NCI-H128 (cell line): ENCODE measurements around the gene ADAMTSL3.

Experiments used
- DNase-seq: peaks from one replicate; lab custom pipeline; 2025; ENCODE audit not compliant: unreplicated experiment; lab: John Stamatoyannopoulos, UW

ADAMTSL3 gene, protein sequence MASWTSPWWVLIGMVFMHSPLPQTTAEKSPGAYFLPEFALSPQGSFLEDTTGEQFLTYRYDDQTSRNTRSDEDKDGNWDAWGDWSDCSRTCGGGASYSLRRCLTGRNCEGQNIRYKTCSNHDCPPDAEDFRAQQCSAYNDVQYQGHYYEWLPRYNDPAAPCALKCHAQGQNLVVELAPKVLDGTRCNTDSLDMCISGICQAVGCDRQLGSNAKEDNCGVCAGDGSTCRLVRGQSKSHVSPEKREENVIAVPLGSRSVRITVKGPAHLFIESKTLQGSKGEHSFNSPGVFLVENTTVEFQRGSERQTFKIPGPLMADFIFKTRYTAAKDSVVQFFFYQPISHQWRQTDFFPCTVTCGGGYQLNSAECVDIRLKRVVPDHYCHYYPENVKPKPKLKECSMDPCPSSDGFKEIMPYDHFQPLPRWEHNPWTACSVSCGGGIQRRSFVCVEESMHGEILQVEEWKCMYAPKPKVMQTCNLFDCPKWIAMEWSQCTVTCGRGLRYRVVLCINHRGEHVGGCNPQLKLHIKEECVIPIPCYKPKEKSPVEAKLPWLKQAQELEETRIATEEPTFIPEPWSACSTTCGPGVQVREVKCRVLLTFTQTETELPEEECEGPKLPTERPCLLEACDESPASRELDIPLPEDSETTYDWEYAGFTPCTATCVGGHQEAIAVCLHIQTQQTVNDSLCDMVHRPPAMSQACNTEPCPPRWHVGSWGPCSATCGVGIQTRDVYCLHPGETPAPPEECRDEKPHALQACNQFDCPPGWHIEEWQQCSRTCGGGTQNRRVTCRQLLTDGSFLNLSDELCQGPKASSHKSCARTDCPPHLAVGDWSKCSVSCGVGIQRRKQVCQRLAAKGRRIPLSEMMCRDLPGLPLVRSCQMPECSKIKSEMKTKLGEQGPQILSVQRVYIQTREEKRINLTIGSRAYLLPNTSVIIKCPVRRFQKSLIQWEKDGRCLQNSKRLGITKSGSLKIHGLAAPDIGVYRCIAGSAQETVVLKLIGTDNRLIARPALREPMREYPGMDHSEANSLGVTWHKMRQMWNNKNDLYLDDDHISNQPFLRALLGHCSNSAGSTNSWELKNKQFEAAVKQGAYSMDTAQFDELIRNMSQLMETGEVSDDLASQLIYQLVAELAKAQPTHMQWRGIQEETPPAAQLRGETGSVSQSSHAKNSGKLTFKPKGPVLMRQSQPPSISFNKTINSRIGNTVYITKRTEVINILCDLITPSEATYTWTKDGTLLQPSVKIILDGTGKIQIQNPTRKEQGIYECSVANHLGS (N-terminal part only)

GRCh38 chr15:83653639-83654378, at the start of gene ADAMTSL3:
TSS of gene ADAMTSL3 (plus strand) at chr15:83654123. CDS start at chr15:83655762, 1,639 bp downstream.
- DNase-seq = no peak

DNA sequence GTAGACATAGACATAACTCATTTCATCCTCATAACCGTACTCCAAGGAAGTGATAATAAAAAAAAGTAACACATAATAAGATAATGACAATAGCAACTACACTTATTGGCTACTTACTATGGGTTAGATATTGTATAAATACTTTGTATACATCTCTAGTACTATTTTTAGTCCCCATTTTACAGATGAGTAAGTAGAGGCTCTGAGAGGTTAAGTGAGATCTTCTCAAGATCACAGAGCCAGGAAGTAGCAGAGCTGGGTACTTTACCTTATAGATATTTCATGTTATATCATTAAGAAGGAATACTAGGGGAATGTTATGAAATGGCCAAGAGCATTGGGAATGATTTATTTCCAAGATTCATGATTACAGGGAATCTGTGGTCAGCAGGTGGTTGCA, 49.4 kb upstream of the ADAMTSL3 start:
- DNase-seq = no peak

DNA sequence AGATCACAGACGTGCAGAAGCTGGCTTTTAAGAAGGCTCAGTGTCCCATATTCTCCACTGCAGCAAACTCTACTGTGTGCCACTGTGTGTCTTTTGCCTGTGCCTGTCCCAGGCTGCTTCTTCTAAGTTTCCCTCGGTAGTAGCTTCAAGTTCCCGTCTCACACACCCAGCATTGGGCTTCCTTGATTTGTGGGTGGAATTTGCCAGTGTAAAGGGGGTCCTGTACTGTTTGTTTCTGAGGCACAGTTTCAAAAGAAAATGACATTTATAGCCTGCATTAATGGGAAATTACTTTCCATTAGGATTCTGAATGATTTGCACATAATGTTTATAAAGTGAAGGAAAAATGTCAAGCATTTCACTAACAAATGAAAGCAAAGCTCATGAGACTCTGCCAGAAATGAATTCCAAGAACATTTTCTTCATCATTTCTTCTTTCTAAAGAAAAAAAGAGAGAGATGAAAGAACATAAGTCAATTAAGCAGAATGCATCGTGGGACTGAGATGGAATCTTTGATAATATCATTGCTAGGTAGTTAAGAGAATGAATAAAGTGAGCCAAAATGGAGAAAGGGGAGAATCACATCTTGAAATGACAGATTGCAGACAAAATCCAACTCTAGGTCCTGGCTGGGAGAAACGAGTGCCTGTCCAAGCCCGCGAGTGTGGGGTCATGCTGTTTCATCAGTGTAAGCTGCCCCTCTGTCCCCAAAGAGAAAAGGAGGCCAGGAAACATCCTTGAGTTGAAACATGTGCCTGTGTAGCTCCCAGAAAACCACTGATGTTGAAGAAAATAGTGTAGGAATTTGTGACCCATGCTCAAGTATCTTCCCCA, 48.6 kb upstream of the ADAMTSL3 start:
- DNase-seq = no peak

GRCh38 chr15:83610132-83610531, 43.8 kb upstream of the ADAMTSL3 start:
- no peak for DNase-seq

DNA sequence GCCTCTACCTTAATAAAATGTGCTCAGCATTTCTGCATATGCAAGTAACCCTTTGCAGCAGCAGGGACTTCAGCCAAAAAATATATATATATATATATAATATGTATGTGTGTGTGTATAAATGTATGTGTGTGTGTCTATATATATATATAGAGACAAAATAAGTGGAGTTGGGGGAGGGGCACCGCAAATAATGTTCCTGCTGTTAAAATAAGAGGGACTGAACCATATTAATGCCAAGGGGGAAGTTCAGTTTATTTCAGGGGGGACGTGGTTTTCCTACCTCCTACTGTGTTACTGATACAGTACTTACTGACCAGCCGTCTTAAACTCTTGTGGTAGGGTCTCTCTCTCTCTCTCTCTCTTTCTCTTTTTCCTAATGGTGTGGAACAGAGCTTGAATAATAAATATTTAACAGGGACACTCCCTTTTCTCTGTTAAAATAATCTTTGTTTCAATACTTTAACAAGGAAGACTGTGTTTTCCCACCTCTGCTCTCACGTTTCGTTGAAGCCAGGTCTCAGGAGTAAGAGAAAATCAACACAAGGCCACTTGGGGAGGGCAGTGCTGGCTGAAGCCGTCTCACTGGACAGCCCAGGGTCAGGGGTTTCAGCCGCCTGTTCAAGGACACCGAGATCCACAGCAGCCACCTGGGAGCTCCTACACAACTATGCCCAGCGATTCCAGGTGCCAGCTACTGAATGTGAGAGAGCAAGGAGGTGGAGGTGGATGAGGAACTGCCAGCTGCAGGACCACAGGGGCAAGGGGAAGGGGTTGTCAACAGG, 42.8 kb upstream of the ADAMTSL3 start:
- no peak for DNase-seq

GRCh38 chr15:83612226-83612625, 41.7 kb upstream of the ADAMTSL3 start:
- no peak for DNase-seq

DNA sequence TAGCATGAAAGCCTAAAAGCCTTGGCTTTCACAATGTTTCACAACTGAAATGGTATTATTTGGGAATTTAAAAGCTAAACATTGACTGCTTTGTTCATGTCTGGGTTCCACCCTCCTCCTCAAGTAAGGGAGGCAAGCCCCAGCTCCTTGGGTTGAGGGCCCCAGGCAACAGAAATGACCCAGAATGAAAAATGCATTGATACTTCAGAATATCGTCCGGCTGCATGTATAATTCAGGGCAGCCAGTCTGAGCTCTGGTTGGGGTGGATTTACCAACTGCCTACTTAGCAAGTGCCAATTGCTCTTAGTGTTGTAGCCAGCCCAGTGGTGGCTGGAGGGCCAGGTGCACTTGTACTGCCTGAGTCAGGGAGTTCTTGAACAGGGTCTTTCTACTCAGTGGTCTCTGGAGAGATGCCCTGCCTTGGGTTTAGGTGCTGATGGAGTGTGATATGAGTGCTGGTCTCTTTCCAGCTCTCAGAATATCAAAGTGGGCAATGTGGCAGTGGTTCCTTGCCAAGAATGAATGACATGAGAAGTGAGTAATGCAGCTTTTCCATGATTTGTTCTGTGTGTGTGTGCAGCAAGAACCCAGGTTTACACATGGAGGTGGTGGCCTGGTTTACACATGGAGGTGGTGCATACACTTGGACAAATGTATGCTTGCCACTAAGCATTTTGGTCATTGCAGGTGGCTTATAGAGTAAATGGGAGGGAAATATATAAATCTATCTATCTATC, 40.9 kb upstream of the ADAMTSL3 start:
- no peak for DNase-seq

DNA sequence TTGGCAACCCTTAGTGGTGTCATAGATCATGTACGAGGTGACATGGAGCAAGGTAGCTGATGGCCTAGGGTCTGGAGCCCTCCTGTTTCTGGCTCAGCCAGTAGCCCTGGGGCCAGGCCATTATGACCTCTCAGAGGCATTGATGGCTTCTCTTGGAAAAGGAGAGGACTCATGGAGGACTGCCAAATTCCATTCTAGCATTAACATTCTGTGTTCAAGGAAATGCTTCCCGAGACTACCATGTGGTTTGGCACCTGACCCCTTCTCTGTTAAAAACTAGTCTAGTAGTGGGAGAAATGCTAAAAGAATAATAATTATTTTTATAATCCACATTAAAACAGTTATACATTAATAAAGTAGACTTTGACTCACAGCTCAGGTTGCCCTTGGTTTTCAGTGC, 40.2 kb upstream of the ADAMTSL3 start:
- no peak for DNase-seq

- no peak for DNase-seq
Observed at GRCh38 chr15:83616840-83617239, 37.1 kb upstream of the ADAMTSL3 start.

DNA sequence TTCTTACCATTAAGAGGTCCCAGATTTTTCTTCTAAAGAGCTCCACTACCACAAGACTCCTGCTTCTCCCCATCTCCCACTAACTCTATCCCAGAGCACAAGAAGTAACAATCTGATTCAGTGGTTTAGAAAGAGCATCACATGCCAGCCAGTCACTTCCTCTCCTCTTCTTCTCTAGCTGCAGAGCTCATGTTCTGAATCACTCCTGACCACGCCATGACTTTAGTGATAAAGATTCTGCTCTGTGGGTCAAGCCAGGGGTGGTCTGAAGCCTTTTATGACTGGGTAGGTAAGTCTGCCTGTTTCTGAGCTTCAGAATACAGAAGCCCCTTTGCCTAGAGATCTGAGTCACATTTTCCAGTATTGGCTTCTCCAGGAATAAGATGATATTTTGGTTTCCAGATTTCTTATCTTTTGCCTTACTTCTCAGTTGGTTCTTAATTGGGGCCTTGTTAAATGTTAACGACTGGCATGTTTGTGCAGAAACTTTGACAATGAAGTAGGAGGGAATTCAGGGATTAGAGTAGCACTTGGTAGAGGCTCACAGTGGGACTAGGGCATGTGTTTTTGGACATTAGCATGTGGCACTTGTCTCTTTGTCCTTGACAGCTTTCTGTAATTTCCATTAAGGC, 27.6 kb upstream of the ADAMTSL3 start:
- DNase-seq = no peak

- DNase-seq = no peak
Observed at GRCh38 chr15:83631534-83631933, 22.4 kb upstream of the ADAMTSL3 start.

DNA sequence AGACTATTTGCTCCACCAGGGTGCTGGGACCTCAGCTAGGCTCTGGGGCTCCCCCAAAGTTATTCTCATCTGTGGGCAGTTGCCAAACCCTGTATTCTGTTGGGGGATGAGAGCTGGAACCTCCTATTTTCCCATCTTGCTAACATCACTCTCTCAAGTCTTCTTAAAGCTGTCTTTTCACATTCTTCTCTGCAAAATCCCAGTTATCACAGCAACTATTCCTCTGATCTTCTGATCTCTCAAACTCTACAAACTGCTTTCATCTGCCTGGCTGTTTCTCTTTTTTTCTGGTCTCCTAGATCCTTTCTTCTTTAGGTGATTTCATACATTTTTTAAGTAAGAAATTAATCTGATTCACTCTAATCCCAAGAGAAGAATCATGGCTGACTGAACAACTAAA, 10.7 kb upstream of the ADAMTSL3 start:
- DNase-seq = no peak

GRCh38 chr15:83644439-83644838, 9.5 kb upstream of the ADAMTSL3 start:
- DNase-seq = no peak

- no peak for DNase-seq
Observed at GRCh38 chr15:83650831-83651230, 3.1 kb upstream of the ADAMTSL3 start.

DNA sequence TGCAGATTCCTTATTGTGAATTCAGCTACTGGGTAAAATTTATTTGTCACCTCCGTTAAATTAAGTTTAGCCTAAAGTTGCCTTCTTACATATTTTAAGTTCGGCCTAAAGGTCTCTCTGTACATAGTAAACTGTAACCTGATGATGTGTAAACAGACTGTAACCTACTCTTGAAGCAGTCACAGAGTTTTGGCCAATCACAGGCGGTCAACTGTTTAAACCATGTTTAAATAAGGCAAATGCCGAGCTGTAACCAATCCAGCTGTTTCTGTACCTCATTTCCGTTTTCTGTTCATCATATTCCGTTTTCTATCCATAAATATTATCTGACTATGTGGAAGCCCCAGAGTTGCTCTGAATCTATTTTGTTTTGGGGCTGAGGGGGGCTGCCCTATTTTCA, 2.4 kb upstream of the ADAMTSL3 start:
- no peak for DNase-seq

GRCh38 chr15:83652626-83653204, 1.2 kb upstream of the ADAMTSL3 start:
- no peak for DNase-seq

DNA sequence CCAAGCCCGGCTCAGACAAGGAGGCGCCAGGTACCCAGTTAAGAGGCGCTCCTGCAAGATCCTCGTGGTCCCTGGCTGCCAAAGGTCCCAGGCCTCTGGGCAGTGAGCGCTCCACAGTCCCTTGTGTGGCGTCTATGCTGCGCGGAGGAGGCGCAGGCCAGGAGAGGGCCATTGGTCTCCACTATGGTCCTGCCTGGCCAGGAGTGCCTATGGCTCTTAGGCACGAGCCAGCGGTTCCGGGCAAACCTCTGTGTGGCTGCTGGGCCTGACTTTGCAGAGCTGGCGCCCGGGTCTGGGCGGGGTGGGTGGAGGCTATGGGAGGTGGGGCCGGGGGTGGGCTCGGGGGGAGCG, 660 bp upstream of the ADAMTSL3 start:
- DNase-seq = no peak
